Renal pelvis (tissue), 4 donors: ENCODE measurements around the gene RHOV. TPM values are rescaled to one million over a fixed set of nuclear protein-coding genes. Genes with fewer than 3 reads are reported as not detected.
A peak's percentile ranks its signal among the peaks of the same experiment; 100 is the strongest.

Experiments
- DNase-seq: peaks from one replicate; pipeline ENCODE4 v3.0.0-alpha.2; 2013
- polyA plus RNA-seq, 3 donors: library from polyadenylated mRNA; unstranded; fragments of 120-200 nt; gene quantifications; one replicate each; pipeline ENCODE4 v1.2.1, GENCODE V29; 2013; ENCODE audit not compliant: insufficient read length in 3 of 3

RHOV gene
- polyA plus RNA-seq, 3 donors, result 1.7 to 2.0 (median 1.8) TPM

GRCh38 chr15:40847223-40847961 is 26.6 kb downstream of the RHOV start:
- peak; percentile 85 for DNase-seq

GRCh38 chr15:40846841-40847222 is 27.2 kb downstream of the RHOV start:
- DNase-seq, result no peak

- no peak for DNase-seq
Measured at GRCh38 chr15:40845511-40846284, 28.3 kb downstream of the RHOV start.

GRCh38 chr15:40845036-40845435 is 29.0 kb downstream of the RHOV start:
- no peak for DNase-seq

- DNase-seq, result no peak
Measured at GRCh38 chr15:40844696-40845030, 29.4 kb downstream of the RHOV start.

GRCh38 chr15:40843885-40844695 is 29.9 kb downstream of the RHOV start, which contains the start of gene SPINT1:
TSS of gene SPINT1 (plus strand) at chr15:40844048. CDS start at chr15:40844555, 507 bp downstream.
- DNase-seq, result peak; percentile 28

- DNase-seq, result no peak
Measured at GRCh38 chr15:40843261-40843884, 30.7 kb downstream of the RHOV start.

- DNase-seq, result no peak
Measured at GRCh38 chr15:40841741-40842140, 32.3 kb downstream of the RHOV start.

- DNase-seq, result no peak
Measured at GRCh38 chr15:40838756-40839155, 35.3 kb downstream of the RHOV start.

GRCh38 chr15:40836020-40836419 is 38.0 kb downstream of the RHOV start:
- DNase-seq, result no peak

- DNase-seq, result no peak
Measured at GRCh38 chr15:40832903-40833302, 41.1 kb downstream of the RHOV start.

GRCh38 chr15:40831861-40832260 is 42.2 kb downstream of the RHOV start:
- DNase-seq, result no peak

- no peak for DNase-seq
Measured at GRCh38 chr15:40830884-40831283, 43.1 kb downstream of the RHOV start.

- no peak for DNase-seq
Measured at GRCh38 chr15:40829115-40829514, 44.9 kb downstream of the RHOV start.

- DNase-seq, result no peak
Measured at GRCh38 chr15:40828447-40829036, 45.5 kb downstream of the RHOV start, which contains the start of gene PPP1R14D. TSS of gene PPP1R14D (minus strand) at chr15:40828708. CDS start at chr15:40828641, 67 bp downstream.

- no peak for DNase-seq
Measured at GRCh38 chr15:40826423-40827075, 47.5 kb downstream of the RHOV start.

- DNase-seq, result no peak
Measured at GRCh38 chr15:40825661-40826422, 48.2 kb downstream of the RHOV start.

GRCh38 chr15:40823572-40824343 is 50.3 kb downstream of the RHOV start:
- DNase-seq, result no peak
